HG03565 (cell line): Measurements from ENCODE around the gene TAB2.
"Not testable (repeated sequence)": the region's sequence is repeated elsewhere in the genome, so short reads cannot be mapped to it uniquely, and the experiment has no call there.

Experiments
- ATAC-seq: cut with Tn5 transposase; IDR thresholded peaks from one replicate; pipeline ENCODE4 v1.9.1; 2021; ENCODE audit warnings: mild to moderate bottlenecking, moderate library complexity; ENCODE audit not compliant: unreplicated experiment

Gene TAB2

GRCh38 chr6:149311293-149311692, 6.2 kb upstream of the TAB2 start:
- no peak for ATAC-seq

GRCh38 chr6:149311766-149312165, 5.7 kb upstream of the TAB2 start:
- ATAC-seq, result no peak

GRCh38 chr6:149313070-149313469, 4.4 kb upstream of the TAB2 start:
- ATAC-seq, result no peak

GRCh38 chr6:149313861-149314260, 3.7 kb upstream of the TAB2 start:
- ATAC-seq, result no peak

- no peak for ATAC-seq
These were observed 3.1 kb upstream of the TAB2 start for GRCh38 chr6:149314325-149314905.

- no peak for ATAC-seq
These were observed 1.3 kb upstream of the TAB2 start for GRCh38 chr6:149316108-149316727.

- ATAC-seq, result peak; percentile 71
These were observed 520 bp upstream of the TAB2 start for GRCh38 chr6:149316740-149317643.

- ATAC-seq, result no peak
These were observed 1.2 kb downstream of the TAB2 start for GRCh38 chr6:149318581-149319286.

GRCh38 chr6:149319422-149319821, 1.9 kb downstream of the TAB2 start:
- no peak for ATAC-seq

GRCh38 chr6:149320016-149320415, 2.5 kb downstream of the TAB2 start:
- not testable (repeated sequence) for ATAC-seq

GRCh38 chr6:149320796-149321195, 3.3 kb downstream of the TAB2 start:
- ATAC-seq, result no peak

GRCh38 chr6:149323353-149323752, 5.8 kb downstream of the TAB2 start:
- no peak for ATAC-seq

- no peak for ATAC-seq
These were observed 6.4 kb downstream of the TAB2 start for GRCh38 chr6:149323925-149324324.

- no peak for ATAC-seq
These were observed 6.9 kb downstream of the TAB2 start for GRCh38 chr6:149324428-149324827.

GRCh38 chr6:149325648-149326236, 8.2 kb downstream of the TAB2 start:
- ATAC-seq, result no peak

GRCh38 chr6:149327638-149328037, 10.1 kb downstream of the TAB2 start:
- ATAC-seq, result no peak

GRCh38 chr6:149328083-149328482, 10.6 kb downstream of the TAB2 start:
- ATAC-seq, result no peak

- ATAC-seq, result no peak
These were observed 12.0 kb downstream of the TAB2 start for GRCh38 chr6:149329529-149329928.

GRCh38 chr6:149330133-149330532, 12.6 kb downstream of the TAB2 start:
- ATAC-seq, result no peak

GRCh38 chr6:149331043-149331807, 13.7 kb downstream of the TAB2 start:
- ATAC-seq, result no peak
